Lung microvascular endothelial cell (primary cell): ENCODE results near the gene SZT2. TPM values are rescaled to one million over a fixed set of nuclear protein-coding genes. Genes with fewer than 3 reads are reported as not detected.
"Not testable (repeated sequence)": the region's sequence is repeated elsewhere in the genome, so short reads cannot be mapped to it uniquely, and the experiment has no call there.

Experiments used
- DNase-seq, 2 donors: peaks; one replicate each; pipeline versions ENCODE4 v3.0.0 to v3.0.0-alpha.2; 2010; ENCODE audit warnings: low read depth in 2 of 2
- total RNA-seq: library from RNA; depleted of rRNA; stranded (reverse); fragments of >200 nt; gene quantifications from 2 replicates; pipeline ENCODE4 v1.2.1, GENCODE V29; 2014

SZT2 gene
- total RNA-seq, 1 donor from 2014 or later, result 13.7 TPM

GRCh38 chr1:43360616-43361015, 29.1 kb upstream of the SZT2 start:
- no peak for DNase-seq

- DNase-seq, result no peak
Measured at GRCh38 chr1:43363283-43363934, 26.3 kb upstream of the SZT2 start.

GRCh38 chr1:43363935-43364525, 25.7 kb upstream of the SZT2 start:
- DNase-seq, result no peak

DNA sequence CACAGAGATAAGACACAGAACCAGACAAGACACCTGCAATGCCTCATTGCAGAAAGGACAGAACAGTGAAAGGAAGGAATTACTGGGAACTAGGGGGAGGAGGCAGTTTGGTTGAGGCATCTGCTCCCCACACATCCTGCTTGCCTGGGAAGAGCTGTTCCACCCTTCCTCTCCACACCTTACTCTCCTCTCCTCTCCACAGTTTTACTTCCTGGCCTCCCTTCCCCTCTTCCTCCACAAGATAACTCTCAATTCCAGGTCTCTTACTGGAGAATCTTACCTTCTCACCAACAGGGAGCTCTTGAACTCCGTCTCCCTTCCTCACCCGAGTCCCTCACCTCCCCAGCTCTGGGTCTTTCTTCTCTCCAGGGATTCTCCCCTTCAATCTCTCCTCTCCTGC, 24.0 kb upstream of the SZT2 start:
- no peak for DNase-seq

DNA sequence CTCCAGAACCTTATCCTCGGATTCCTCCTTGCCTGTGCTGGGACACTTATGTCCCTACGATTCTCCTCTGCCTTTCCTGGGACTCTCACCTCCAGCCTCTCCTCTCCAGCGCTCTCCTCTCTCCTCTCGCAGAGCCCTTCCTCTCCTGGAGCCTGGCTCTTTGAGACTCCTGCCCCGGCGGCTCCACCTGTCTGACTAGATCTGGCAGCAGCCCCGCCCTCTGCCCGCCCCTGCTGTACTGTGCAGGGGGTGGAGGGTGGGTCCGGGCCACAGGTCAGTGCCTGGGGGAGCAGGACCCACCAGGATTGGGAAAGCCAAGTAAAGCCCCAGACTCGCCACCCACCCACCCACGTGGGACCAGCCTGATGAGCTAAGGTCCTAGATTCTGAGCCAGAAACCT, 23.5 kb upstream of the SZT2 start:
- no peak for DNase-seq

- no peak for DNase-seq
Measured at GRCh38 chr1:43366601-43367025, 23.1 kb upstream of the SZT2 start.

DNA sequence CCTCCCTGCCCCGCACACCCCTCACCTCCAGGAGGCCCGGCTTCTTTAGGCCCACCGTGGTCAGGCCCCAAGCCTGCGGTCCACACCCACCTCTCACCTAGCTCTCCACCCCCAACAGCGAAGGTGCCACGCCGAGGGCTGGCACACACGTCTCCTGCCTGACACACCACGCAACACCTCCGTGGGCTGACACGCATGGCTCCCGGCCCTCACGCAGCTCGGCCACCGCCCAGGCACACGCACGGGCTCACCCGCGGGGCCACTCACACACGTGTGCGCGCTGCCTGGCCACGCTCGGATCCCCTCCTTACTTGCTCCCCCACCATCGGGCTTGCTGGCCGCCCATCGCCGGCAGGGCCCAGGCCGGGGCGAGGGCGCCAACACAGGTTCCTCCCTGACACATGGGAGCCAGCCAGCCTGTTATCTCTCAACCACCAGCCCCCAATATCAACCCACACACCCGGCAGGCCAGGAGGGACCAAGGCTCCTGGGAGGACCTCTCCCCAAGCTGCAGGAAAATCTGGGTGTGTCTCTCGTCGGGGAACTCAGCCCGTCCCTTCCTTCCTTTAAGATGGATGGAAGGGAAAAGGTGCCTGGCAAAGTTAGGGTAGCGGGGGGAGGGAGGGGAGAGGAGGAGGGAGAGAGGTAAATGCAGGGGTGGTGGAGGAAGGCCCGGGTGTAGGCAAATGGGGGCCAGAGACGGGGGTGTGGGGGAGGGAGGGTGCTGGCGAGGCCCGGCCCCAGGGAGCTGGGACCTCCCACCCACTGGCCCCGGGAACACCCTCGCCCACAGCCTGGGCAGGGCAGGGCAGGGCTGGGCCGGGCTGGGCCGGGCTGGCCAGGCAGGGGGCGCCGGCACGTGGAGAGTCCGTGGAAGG, 22.4 kb upstream of the SZT2 start:
- peak; percentile 33 to 41 for DNase-seq

- peak; percentile 89 to 92 for DNase-seq
Measured at GRCh38 chr1:43367904-43368645, 21.6 kb upstream of the SZT2 start, which contains the start of gene ELOVL1. Gene ELOVL1 (minus strand): TSS chr1:43368011. CDS start chr1:43365609, 2,402 bp downstream.

DNA sequence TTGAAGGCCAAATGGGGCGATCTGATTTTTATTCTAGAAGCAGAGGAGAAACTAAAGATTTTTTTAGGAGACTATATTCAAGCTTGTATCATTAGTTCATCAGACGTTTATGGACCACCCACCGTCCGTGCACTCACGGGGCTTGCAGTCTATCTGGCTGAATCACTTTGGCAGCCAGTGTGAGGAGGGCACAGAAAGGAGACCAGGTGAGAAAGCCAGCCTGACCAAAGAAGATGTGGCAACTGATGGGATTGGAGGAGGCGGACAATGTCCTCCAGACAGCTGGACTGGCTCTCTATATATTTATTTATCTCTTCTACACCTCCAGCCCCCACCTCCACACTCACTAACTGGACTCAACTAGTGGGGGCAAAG, 21.1 kb upstream of the SZT2 start:
- no peak for DNase-seq

DNA sequence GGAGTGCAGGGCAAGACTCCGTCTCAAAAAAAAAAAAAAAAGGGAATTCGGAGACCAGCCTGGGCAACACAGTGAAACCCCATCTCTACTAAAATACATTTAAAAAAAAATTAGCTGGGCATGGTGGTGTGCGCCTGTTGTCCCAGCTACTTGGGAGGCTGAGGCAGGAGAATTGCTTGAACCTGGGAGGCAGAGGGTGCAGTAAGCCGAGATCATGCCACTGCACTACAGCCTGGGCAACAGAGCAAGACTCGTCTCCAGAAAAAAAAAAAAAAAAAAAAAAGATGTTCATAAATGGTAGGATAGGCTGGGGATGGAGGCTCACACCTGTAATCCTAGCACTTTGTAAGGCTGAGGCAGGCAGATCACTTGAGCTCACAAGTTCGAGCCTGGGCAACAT, 19.9 kb upstream of the SZT2 start:
- not testable (repeated sequence) for DNase-seq

DNA sequence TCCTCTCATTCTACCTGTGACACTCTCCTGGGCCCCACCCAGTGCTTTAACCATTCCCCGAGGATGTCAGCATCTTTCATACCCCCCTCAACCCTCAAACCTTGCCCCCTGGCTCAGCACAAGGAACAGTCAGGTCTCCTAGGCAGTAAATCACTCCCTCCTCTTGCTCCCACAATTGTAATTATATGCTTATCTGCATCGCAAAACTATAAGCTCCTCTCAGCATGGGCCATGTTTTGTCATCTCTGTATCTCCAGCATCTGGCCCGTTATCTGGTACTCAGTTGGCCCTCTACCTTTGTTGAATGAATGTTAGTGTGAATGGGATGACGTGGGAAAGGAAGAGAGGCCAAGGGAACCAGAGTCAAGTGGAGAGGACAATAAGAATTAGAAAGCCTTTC, 19.1 kb upstream of the SZT2 start:
- peak in 1 of 2 donors; percentile 29 for DNase-seq

DNA sequence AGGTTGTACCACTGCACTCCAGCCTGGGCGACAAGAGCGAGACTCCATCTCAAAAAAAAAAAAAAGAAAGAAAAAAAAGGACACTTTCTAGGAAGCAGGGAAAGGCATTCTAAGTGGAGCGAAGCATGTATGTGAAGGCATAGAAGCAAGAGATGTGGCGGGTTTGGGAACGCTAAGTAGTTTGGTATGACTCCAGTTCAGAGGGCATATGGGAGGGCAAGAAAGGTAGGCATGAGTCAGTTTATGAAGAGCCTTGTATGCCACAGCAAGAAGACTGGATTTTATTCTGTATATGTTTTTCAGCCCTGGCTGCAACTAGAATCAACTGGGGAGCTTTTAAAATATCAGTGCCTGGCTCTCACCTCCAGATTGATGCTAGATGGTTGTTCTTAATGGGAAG, 17.5 kb upstream of the SZT2 start:
- DNase-seq, result no peak

DNA sequence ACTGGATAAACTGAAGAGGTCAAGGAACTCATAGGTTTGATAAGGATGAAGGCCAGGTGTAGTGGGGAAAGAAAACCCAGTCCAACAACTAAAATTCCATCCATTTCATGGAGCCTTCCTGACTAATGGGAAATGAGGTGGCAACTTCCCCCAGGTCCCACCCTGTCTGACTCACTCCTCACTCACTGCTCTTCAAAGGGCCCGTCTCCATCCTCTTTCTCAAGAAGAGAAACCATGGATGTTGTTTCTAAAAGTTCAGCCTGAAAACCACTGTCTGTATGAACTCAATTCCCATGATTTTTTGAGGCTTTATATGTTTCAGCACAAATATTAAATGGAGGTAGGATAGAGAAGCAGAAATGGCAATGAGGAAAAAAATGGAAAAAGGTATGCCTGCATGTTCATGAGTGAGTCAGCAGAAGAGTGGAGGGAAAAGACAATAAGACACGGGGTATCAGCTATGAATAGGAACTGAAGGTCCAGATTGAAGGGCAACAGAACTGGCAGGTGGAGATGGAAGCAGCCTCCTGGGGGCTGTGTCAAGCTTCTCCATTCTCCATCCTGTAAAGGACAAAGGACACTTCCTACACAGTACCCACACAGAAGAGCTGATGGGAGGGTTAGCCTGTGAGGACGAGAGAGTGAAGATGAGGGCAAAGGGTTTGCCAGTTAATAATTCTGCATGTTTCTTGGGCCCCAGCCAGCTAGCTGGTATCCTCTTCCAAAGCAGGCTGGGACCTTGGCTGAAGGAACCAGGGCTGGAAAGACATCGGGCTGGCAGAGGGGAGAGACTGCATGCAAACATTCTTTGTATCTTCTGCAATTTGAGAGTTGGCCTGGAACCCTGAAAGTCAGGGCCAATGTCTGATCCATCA, 16.4 kb upstream of the SZT2 start:
- peak; percentile 37 to 91 for DNase-seq

- no peak for DNase-seq
Measured at GRCh38 chr1:43376723-43377235, 12.9 kb upstream of the SZT2 start.

DNA sequence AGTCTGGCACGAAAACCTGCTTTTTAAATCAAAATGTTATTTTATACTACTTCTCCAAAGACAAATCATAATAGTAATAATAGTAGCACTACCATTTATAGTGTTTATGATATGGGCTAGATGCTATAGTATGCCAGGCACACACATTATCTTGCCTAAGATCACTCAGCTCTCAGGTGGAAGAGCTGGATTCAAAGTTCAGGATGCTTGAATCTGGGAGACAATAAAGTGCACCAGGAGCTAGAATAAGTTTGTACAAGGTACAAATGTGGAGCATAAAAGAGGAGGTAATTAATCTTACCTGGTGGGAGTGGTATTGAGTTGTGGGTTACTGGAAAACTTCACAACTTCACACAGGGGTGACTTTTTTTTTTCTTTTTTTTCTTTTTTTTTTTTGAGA, 11.9 kb upstream of the SZT2 start:
- no peak for DNase-seq

GRCh38 chr1:43379476-43379875, 10.2 kb upstream of the SZT2 start:
- DNase-seq, result no peak

DNA sequence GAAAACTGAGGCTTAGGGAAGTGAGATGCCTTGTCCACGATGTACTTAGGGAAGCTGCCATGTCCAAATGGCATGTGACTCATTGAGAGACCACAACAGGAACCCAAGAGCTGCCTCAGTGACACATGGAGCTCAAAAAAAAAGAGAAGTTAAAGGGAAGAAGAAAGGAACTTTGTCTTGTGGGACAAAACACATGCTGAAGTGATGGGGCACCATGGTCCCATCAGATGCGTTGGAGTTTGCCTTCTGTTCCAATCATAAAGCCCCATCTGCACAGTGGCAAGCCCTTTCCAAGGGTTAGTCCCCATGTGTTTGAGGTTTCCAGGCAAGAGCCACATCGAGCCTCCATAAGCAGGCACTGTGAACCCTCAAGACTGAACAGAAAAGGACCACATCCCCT, 8.1 kb upstream of the SZT2 start:
- DNase-seq, result peak in 1 of 2 donors; percentile 11

DNA sequence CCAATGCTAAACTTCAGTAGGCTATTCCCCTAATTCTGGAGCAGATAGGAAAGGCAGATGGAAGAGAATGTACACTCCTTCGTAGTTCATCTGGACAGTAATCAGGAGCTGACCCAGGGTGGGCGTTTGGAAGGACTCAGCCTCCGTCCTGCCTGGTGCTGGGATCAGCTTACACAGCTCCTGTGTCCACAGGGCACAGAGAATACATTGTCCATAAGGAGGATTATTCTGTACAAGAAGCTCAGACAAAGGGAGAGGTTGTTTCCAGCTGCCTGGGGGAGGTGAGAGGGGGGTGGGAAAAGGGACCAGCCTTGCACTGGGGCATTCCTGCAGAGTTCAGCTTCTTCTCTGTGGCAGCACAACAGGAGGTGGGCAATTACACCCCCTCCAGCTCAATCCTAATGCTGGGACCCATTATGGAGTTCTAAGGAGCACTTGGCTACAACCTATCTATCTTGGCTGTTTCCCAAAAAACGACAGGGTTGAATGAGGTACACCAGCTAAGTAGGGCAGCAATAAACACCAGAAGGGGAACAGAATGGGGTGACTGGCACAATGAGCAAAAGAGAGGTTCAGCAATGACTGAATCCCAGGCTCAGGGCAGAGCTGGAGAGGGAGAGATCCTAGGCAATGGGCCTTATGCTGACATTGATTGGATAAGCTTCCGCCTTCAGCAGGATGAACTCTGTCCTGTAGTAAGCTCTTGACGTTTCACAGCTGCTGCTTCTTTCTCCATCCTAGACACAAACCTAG, 7.5 kb upstream of the SZT2 start:
- no peak for DNase-seq

DNA sequence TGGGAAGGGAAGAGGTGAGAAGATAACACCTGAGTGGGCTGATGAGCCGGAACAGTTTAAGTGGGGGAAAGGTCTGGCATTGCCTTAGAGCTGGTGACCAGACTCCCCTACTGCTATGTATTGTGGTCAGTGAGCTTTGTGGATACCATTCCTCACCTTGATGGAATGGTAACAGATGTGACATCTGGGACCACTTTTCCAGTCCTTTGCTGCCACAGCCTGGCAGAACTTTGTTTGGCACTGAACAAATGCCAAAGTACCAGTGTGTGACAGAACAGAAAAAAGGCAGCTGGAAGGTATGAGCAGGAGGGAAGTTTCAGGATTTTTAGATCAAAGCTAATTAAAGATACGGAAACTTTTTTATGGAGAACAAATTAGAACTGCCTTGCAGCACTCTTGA, 6.2 kb upstream of the SZT2 start:
- peak; percentile 11 to 46 for DNase-seq

DNA sequence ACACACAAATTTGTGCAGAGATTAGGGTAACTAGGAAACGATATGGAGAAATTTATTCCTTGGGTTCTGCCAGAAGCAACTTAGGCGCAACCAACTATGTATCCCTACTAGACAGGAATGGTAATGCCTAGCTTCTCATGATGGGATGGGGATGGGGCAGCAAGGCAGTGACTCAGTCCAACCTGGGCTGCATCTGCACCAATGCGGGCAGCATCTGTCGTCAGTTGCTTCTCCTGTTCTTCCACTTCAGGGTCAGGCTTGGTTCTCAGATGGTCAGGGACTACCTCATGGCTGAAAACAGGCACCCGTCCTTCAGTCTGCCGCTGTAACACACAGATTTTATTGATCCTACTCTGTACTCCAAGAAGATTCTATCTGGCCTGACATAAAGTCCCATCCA, 3.0 kb upstream of the SZT2 start:
- no peak for DNase-seq
